Left lung (tissue), 10 donors: ENCODE measurements around the gene ARHGEF12. TPM values are rescaled to one million over a fixed set of nuclear protein-coding genes. Genes with fewer than 3 reads are reported as not detected.

Experiments
- ATAC-seq: fragments of 200-7000 bp; cut with Tn5 transposase; one replicate; pipeline ENCODE4 v1.9.1; 2020; ENCODE audit warnings: moderate library complexity
- DNase-seq, 4 donors: peaks; one replicate each; pipeline ENCODE4 v3.0.0-alpha.2; 2013 to 2020
- H3K27ac ChIP-seq, 2 donors: fragments of 200-600 bp; sonication (generic) in 1 of 2; one replicate each; pipeline versions ENCODE4 v1.5.0 to v1.8.0; 2020 to 2021
- H3K27me3 ChIP-seq, 2 donors: fragments of 200-600 bp; sonication (generic) in 1 of 2; one replicate each; pipeline versions ENCODE4 v1.5.0 to v1.8.0; 2020 to 2021
- H3K36me3 ChIP-seq, 2 donors: fragments of 200-600 bp; sonication (generic) in 1 of 2; one replicate each; pipeline versions ENCODE4 v1.5.0 to v1.8.0; 2020 to 2021
- H3K4me1 ChIP-seq, 2 donors: fragments of 200-600 bp; one replicate each; pipeline ENCODE4 v1.8.0; 2021
- H3K4me3 ChIP-seq, 2 donors: fragments of 200-600 bp; sonication (generic) in 1 of 2; one replicate each; pipeline versions ENCODE4 v1.5.0 to v1.8.0; 2020 to 2021; ENCODE audit warnings: mild to moderate bottlenecking in 1 of 2
- H3K9me3 ChIP-seq, 2 donors: fragments of 200-600 bp; sonication (generic) in 1 of 2; one replicate each; pipeline versions ENCODE4 v1.5.0 to v1.8.0; 2020 to 2021
- CTCF ChIP-seq, 2 donors: fragments of 200-600 bp; sonication (generic) in 1 of 2; IDR thresholded peaks; one replicate each; pipeline versions ENCODE4 v1.5.0 to v1.8.0; 2021; ENCODE audit warnings: antibody characterized with exemption in 2 of 2
- intact Hi-C, 2 donors: fragments of 100-400 bp; cut with DNase I; formaldehyde crosslinking; loops; one replicate each; pipeline versions ENCODE4 v1.11.2 to v1.14.2; 2022
- polyA plus RNA-seq, 6 donors: library from polyadenylated mRNA; unstranded; fragments of 120-200 nt; gene quantifications; one replicate each; pipeline ENCODE4 v1.2.1, GENCODE V29; 2013; ENCODE audit not compliant: insufficient read length in 6 of 6
- total RNA-seq, 2 donors: library from RNA; stranded (reverse); fragmentation: NEBNext Ultra II Directional; extraction: Animal tissue kit (Norgen Biotek cat#: 25700); gene quantifications; one replicate each; pipeline ENCODE4 v1.2.1, GENCODE V29; 2021
- donor health status: DM: no; HTN: yes; CAD: no.
- donor health status: DM: no; HTN: no; CAD: no.

ARHGEF12 gene
- total and polyA plus RNA-seq, 8 donors: 91.4 to 109 (median 99.6) TPM

- H3K27ac ChIP-seq: no peak overlapping the region
- TF ChIP-seq CTCF (IDR thresholded peaks at IDR 0.05): no peak
- no peaks in the 10 kb centered on the region for H3K9me3 ChIP-seq
- no peak overlapping the region for H3K4me3 ChIP-seq
- DNase-seq: no peak
- no peak for ATAC-seq
- peaks cover 0 to 7% of the 10 kb centered on the region in 2 donors for H3K27me3 ChIP-seq
- intact Hi-C loops: loop anchor here in 1 of 2 donors (10.0 kb wide), 1 partner anchor 160 kb away; the partner anchor contains the start of gene ARHGEF12
- no peaks in the 10 kb centered on the region for H3K4me1 ChIP-seq
- H3K36me3 ChIP-seq: no peaks in the 10 kb centered on the region
Observed at GRCh38 chr11:120494595-120494994, 158.4 kb downstream of the ARHGEF12 start.

- peaks cover 0 to 49% of the 10 kb centered on the region in 2 donors for H3K27me3 ChIP-seq
- no peaks in the 10 kb centered on the region for H3K9me3 ChIP-seq
- DNase-seq (no peak), ATAC-seq (no peak)
- no peaks in the 10 kb centered on the region for H3K4me1 ChIP-seq
- no peak overlapping the region for H3K27ac ChIP-seq
- no peak overlapping the region for H3K4me3 ChIP-seq
- H3K36me3 ChIP-seq: no peaks in the 10 kb centered on the region
- no peak for TF ChIP-seq CTCF (IDR thresholded peaks at IDR 0.05)
- intact Hi-C loops: loop anchor here in 1 of 2 donors (10.0 kb wide), 1 partner anchor 164 kb away; the partner anchor contains the start of gene ARHGEF12
Observed at GRCh38 chr11:120499088-120499487, 162.9 kb downstream of the ARHGEF12 start.

- no peak for TF ChIP-seq CTCF (IDR thresholded peaks at IDR 0.05)
- Histone ChIP-seq H3K9me3 (no peaks in the 10 kb centered on the region), H3K27me3 (peaks cover 0 to 56% of the 10 kb centered on the region in 2 donors), H3K36me3 (no peaks in the 10 kb centered on the region), H3K4me1 (no peaks in the 10 kb centered on the region), H3K27ac (no peak overlapping the region), H3K4me3 (no peak overlapping the region)
- no peak for ATAC-seq
- no peak for DNase-seq
- intact Hi-C loops: loop anchor here in 1 of 2 donors (10.0 kb wide), 1 partner anchor 165 kb away; the partner anchor contains the start of gene ARHGEF12
Observed at GRCh38 chr11:120499859-120500258, 163.6 kb downstream of the ARHGEF12 start.

- peak in 1 of 4 donors; percentile 28 for DNase-seq
- H3K4me3 ChIP-seq: no peak overlapping the region
- TF ChIP-seq CTCF (IDR thresholded peaks at IDR 0.05): no peak
Observed at GRCh38 chr11:120500414-120501071, 164.3 kb downstream of the ARHGEF12 start.

GRCh38 chr11:120501440-120501839, 165.2 kb downstream of the ARHGEF12 start:
- peaks cover 0 to 69% of the 10 kb centered on the region in 2 donors for H3K27me3 ChIP-seq
- intact Hi-C loops: no loop called here
- H3K4me3 ChIP-seq: no peak overlapping the region
- TF ChIP-seq CTCF (IDR thresholded peaks at IDR 0.05): no peak
- DNase-seq: no peak
- H3K4me1 ChIP-seq: no peaks in the 10 kb centered on the region
- H3K36me3 ChIP-seq: no peaks in the 10 kb centered on the region
- H3K27ac ChIP-seq: no peak overlapping the region
- ATAC-seq: no peak
- no peaks in the 10 kb centered on the region for H3K9me3 ChIP-seq

More at GRCh38 chr11:120500414-120501071, 164.3 kb downstream of the ARHGEF12 start:
- intact Hi-C loops: no loop called here
- Histone ChIP-seq H3K4me1 (no peaks in the 10 kb centered on the region), H3K36me3 (no peaks in the 10 kb centered on the region), H3K9me3 (no peaks in the 10 kb centered on the region), H3K27me3 (peaks cover 0 to 61% of the 10 kb centered on the region in 2 donors), H3K27ac (no peak overlapping the region)
- ATAC-seq: no peak
